GM12878 (cell line): ENCODE measurements around the gene CCNC.

Source experiments
- POLR2AphosphoS5 ChIP-seq: IDR thresholded peaks from 2 replicates; pipeline ENCODE4 v1.6.1; 2011; ENCODE audit warnings: mild to moderate bottlenecking, low read length, inconsistent platforms
- YY1 ChIP-seq: IDR thresholded peaks from 2 replicates; pipeline ENCODE4 v1.6.1; 2011; ENCODE audit warnings: low read depth, mild to moderate bottlenecking, low read length
- TF ChIP-seq, protein P1 (sequence below): IDR thresholded peaks from 2 replicates; pipeline ENCODE4 v1.6.1; 2012; ENCODE audit warnings: mild to moderate bottlenecking, low read depth, low read length
- TF ChIP-seq, protein P2 (sequence below), 3 experiments: IDR thresholded peaks in 2 of 3; conservative IDR thresholded peaks in 1 of 3; 2 replicates each; pipeline ENCODE4 v1.5.1; 2011; ENCODE audit warnings: low read depth in 3 of 3, low read length in 3 of 3, mild to moderate bottlenecking in 3 of 3, control low read depth in 2 of 3, moderate library complexity in 2 of 3, inconsistent platforms in 1 of 3, mixed read lengths in 1 of 3; ENCODE audit not compliant: control insufficient read depth in 2 of 3, insufficient read depth in 1 of 3; ENCODE audit errors: extremely low read depth in 1 of 3
- TF ChIP-seq, protein P3 (sequence below): fragments of 450-650 bp; IDR thresholded peaks from 2 replicates; pipeline ENCODE4 v1.6.1; 2016; ENCODE audit warnings: mild to moderate bottlenecking
- TF ChIP-seq, protein P4 (sequence below): IDR thresholded peaks from 2 replicates; pipeline ENCODE4 v1.6.1; 2011; ENCODE audit warnings: borderline replicate concordance, low read depth, mild to moderate bottlenecking, moderate library complexity, mixed read lengths, low read length; ENCODE audit not compliant: insufficient read depth; ENCODE audit errors: extremely low read length
- TF ChIP-seq, protein P5 (sequence below): IDR thresholded peaks from 2 replicates; pipeline ENCODE4 v1.6.1; 2012; ENCODE audit warnings: low read depth, low read length, improper control_type of control experiment
- TF ChIP-seq, protein P6 (sequence below): IDR thresholded peaks from 2 replicates; pipeline ENCODE4 v1.6.1; 2012; ENCODE audit warnings: low read length, inconsistent platforms
- TF ChIP-seq, protein P7 (sequence below): IDR thresholded peaks from 2 replicates; pipeline ENCODE4 v1.6.1; 2012; ENCODE audit warnings: low read depth, low read length, improper control_type of control experiment

DNA sequence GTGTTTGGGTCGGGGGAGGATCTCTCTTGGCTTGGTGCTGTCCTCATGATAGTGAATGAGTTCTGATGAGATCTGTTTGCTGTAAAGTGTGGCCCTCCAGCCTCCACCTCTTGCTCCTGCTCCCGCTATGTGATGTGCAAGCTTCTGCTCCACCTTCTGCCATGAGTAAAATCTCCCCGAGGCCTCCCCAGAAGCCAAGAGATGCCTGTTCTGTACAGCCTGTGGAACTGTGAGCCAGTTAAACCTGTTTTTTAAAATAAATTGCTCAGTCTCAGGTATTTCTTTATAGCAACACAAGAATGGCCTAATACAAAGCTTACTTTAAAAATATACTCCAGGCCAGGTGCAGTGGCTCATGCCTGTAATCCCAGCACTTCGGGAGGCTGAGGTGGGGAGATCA, 11.3 kb upstream of the CCNC start:
- TF ChIP-seq, protein P1, sequence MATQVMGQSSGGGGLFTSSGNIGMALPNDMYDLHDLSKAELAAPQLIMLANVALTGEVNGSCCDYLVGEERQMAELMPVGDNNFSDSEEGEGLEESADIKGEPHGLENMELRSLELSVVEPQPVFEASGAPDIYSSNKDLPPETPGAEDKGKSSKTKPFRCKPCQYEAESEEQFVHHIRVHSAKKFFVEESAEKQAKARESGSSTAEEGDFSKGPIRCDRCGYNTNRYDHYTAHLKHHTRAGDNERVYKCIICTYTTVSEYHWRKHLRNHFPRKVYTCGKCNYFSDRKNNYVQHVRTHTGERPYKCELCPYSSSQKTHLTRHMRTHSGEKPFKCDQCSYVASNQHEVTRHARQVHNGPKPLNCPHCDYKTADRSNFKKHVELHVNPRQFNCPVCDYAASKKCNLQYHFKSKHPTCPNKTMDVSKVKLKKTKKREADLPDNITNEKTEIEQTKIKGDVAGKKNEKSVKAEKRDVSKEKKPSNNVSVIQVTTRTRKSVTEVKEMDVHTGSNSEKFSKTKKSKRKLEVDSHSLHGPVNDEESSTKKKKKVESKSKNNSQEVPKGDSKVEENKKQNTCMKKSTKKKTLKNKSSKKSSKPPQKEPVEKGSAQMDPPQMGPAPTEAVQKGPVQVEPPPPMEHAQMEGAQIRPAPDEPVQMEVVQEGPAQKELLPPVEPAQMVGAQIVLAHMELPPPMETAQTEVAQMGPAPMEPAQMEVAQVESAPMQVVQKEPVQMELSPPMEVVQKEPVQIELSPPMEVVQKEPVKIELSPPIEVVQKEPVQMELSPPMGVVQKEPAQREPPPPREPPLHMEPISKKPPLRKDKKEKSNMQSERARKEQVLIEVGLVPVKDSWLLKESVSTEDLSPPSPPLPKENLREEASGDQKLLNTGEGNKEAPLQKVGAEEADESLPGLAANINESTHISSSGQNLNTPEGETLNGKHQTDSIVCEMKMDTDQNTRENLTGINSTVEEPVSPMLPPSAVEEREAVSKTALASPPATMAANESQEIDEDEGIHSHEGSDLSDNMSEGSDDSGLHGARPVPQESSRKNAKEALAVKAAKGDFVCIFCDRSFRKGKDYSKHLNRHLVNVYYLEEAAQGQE, result no peak
- TF ChIP-seq, protein P2, sequence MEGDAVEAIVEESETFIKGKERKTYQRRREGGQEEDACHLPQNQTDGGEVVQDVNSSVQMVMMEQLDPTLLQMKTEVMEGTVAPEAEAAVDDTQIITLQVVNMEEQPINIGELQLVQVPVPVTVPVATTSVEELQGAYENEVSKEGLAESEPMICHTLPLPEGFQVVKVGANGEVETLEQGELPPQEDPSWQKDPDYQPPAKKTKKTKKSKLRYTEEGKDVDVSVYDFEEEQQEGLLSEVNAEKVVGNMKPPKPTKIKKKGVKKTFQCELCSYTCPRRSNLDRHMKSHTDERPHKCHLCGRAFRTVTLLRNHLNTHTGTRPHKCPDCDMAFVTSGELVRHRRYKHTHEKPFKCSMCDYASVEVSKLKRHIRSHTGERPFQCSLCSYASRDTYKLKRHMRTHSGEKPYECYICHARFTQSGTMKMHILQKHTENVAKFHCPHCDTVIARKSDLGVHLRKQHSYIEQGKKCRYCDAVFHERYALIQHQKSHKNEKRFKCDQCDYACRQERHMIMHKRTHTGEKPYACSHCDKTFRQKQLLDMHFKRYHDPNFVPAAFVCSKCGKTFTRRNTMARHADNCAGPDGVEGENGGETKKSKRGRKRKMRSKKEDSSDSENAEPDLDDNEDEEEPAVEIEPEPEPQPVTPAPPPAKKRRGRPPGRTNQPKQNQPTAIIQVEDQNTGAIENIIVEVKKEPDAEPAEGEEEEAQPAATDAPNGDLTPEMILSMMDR (IDR thresholded peaks at IDR 0.05 in 2 of 3, conservative IDR thresholded peaks at IDR 0.05 in 1 of 3; ENCODE audit: control insufficient read depth in 2 of 3, extremely low read depth in 1 of 3, insufficient read depth in 1 of 3, low read depth in 3 of 3, low read length in 3 of 3), result no peak
- TF ChIP-seq YY1 (no peak), POLR2AphosphoS5 (no peak)
- TF ChIP-seq, protein P3, sequence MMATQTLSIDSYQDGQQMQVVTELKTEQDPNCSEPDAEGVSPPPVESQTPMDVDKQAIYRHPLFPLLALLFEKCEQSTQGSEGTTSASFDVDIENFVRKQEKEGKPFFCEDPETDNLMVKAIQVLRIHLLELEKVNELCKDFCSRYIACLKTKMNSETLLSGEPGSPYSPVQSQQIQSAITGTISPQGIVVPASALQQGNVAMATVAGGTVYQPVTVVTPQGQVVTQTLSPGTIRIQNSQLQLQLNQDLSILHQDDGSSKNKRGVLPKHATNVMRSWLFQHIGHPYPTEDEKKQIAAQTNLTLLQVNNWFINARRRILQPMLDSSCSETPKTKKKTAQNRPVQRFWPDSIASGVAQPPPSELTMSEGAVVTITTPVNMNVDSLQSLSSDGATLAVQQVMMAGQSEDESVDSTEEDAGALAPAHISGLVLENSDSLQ, result no peak
- TF ChIP-seq, protein P4, sequence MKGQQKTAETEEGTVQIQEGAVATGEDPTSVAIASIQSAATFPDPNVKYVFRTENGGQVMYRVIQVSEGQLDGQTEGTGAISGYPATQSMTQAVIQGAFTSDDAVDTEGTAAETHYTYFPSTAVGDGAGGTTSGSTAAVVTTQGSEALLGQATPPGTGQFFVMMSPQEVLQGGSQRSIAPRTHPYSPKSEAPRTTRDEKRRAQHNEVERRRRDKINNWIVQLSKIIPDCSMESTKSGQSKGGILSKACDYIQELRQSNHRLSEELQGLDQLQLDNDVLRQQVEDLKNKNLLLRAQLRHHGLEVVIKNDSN, result no peak
- TF ChIP-seq, protein P5, sequence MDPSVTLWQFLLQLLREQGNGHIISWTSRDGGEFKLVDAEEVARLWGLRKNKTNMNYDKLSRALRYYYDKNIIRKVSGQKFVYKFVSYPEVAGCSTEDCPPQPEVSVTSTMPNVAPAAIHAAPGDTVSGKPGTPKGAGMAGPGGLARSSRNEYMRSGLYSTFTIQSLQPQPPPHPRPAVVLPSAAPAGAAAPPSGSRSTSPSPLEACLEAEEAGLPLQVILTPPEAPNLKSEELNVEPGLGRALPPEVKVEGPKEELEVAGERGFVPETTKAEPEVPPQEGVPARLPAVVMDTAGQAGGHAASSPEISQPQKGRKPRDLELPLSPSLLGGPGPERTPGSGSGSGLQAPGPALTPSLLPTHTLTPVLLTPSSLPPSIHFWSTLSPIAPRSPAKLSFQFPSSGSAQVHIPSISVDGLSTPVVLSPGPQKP, result no peak
- TF ChIP-seq, protein P6, sequence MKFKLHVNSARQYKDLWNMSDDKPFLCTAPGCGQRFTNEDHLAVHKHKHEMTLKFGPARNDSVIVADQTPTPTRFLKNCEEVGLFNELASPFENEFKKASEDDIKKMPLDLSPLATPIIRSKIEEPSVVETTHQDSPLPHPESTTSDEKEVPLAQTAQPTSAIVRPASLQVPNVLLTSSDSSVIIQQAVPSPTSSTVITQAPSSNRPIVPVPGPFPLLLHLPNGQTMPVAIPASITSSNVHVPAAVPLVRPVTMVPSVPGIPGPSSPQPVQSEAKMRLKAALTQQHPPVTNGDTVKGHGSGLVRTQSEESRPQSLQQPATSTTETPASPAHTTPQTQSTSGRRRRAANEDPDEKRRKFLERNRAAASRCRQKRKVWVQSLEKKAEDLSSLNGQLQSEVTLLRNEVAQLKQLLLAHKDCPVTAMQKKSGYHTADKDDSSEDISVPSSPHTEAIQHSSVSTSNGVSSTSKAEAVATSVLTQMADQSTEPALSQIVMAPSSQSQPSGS, result no peak
- TF ChIP-seq, protein P7, sequence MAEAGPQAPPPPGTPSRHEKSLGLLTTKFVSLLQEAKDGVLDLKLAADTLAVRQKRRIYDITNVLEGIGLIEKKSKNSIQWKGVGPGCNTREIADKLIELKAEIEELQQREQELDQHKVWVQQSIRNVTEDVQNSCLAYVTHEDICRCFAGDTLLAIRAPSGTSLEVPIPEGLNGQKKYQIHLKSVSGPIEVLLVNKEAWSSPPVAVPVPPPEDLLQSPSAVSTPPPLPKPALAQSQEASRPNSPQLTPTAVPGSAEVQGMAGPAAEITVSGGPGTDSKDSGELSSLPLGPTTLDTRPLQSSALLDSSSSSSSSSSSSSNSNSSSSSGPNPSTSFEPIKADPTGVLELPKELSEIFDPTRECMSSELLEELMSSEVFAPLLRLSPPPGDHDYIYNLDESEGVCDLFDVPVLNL, result no peak
